Peyer's patch (tissue), 4 donors: ENCODE data around the gene DIP2B.

ENCODE experiments used
- POLR2A ChIP-seq, 2 donors: fragments of 450-650 bp; IDR thresholded peaks; one replicate each; pipeline ENCODE4 v1.5.1; 2017; ENCODE audit warnings: antibody characterized with exemption in 2 of 2, mild to moderate bottlenecking in 2 of 2, moderate library complexity in 2 of 2
- TF ChIP-seq, protein P1 (sequence below), 6 experiments: fragments of 450-650 bp in 4 of 6; fragments of 200-600 bp in 2 of 6; sonication (generic) in 1 of 6; IDR thresholded peaks; one replicate each; pipeline ENCODE4 v1.5.1; 2017 to 2019; ENCODE audit warnings: antibody characterized with exemption in 6 of 6, mild to moderate bottlenecking in 3 of 6, moderate library complexity in 1 of 6

DNA sequence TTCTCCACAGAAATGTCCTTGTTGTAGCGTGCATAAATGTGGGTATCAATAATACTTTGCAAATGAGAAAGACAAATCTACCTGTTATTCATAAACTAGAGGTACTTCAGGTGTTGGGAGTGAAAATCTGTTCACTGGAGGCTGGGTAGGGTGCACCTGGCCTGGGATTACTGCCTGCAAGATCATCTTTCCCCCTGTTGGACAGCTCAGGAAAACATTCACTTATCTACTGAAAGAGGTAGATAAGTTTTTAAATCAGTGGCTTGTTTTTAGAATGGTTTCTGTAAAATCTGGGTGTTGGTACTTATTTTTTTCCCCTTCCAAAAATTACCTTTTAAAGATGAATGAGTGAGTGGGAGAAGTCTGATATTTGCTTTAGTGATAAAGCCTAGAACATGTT is 95.6 kb downstream of the DIP2B start:
- no peak for TF ChIP-seq POLR2A (IDR thresholded peaks at IDR 0.05)
- TF ChIP-seq, protein P1, sequence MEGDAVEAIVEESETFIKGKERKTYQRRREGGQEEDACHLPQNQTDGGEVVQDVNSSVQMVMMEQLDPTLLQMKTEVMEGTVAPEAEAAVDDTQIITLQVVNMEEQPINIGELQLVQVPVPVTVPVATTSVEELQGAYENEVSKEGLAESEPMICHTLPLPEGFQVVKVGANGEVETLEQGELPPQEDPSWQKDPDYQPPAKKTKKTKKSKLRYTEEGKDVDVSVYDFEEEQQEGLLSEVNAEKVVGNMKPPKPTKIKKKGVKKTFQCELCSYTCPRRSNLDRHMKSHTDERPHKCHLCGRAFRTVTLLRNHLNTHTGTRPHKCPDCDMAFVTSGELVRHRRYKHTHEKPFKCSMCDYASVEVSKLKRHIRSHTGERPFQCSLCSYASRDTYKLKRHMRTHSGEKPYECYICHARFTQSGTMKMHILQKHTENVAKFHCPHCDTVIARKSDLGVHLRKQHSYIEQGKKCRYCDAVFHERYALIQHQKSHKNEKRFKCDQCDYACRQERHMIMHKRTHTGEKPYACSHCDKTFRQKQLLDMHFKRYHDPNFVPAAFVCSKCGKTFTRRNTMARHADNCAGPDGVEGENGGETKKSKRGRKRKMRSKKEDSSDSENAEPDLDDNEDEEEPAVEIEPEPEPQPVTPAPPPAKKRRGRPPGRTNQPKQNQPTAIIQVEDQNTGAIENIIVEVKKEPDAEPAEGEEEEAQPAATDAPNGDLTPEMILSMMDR (IDR thresholded peaks at IDR 0.05), result no peak
